AG10803 (cell line): ENCODE results near the gene VCAN.

Source experiments
- DNase-seq: peaks from one replicate; pipeline ENCODE4 v3.0.0; 2010; ENCODE audit warnings: low read depth
- H3K4me3 ChIP-seq: 2 replicates; pipeline ENCODE4 v1.5.1; 2011; ENCODE audit warnings: mild to moderate bottlenecking, low read length, control low read depth
- TF ChIP-seq, protein P1 (sequence below): conservative IDR thresholded peaks from 2 replicates; pipeline ENCODE4 v1.5.1; 2011; ENCODE audit warnings: mild to moderate bottlenecking, low read length, control low read depth, inconsistent platforms

VCAN gene

DNA sequence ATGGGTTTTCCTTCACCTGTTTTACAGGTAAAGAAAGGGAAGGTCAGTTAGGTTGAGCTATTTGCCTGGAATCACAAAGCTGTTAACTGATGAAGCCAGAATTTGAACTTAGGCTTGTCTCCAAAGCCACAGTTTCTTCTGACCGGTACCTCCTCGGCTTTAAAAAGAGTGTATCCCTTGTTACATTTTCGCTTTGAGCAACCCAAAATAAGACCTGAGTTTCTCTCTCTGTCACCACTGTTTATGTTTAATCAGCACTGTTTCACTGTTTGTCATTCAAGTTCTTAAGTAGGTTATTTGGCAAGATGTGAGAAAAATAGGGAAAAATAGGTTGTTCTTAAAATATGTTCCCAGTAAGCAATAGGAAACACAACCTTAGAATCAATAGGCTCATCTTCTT is 84.6 kb downstream of the VCAN start:
- DNase-seq = no peak
- TF ChIP-seq, protein P1, sequence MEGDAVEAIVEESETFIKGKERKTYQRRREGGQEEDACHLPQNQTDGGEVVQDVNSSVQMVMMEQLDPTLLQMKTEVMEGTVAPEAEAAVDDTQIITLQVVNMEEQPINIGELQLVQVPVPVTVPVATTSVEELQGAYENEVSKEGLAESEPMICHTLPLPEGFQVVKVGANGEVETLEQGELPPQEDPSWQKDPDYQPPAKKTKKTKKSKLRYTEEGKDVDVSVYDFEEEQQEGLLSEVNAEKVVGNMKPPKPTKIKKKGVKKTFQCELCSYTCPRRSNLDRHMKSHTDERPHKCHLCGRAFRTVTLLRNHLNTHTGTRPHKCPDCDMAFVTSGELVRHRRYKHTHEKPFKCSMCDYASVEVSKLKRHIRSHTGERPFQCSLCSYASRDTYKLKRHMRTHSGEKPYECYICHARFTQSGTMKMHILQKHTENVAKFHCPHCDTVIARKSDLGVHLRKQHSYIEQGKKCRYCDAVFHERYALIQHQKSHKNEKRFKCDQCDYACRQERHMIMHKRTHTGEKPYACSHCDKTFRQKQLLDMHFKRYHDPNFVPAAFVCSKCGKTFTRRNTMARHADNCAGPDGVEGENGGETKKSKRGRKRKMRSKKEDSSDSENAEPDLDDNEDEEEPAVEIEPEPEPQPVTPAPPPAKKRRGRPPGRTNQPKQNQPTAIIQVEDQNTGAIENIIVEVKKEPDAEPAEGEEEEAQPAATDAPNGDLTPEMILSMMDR = no peak
- no peak overlapping the region for H3K4me3 ChIP-seq

DNA sequence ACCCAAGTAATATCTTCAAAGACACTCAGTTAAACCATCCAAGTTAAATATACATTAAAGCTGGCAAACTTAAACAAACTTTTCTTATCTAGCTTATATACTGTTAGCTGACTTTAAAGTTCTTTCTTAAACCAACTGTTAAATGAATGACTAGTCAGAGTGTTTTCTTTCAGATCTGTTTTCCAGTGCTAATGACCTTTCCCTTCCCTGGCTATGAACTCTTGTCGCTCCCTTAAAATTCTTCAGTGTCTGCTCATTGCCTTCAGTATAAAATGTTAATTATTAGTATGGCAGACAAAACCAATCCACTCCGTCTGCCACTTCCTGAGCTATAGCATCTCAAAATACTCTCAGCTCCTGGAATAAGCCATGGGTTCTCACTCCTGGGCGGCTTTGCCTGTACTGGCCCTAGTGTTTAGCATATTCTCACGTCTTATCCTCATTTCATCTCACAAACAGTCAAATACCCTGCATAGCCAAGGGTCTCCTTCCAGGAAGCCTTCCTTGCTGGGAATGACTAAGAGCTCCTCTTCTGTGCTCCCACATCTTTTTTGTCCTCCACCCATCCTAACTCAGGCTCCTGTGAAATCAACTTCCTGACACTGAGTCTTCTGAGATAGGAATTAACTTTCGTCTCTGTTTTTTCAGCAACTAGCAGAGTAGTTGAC is 87.7 kb downstream of the VCAN start:
- TF ChIP-seq, protein P1 = no peak
- no peak for DNase-seq
- H3K4me3 ChIP-seq = no peak overlapping the region

DNA sequence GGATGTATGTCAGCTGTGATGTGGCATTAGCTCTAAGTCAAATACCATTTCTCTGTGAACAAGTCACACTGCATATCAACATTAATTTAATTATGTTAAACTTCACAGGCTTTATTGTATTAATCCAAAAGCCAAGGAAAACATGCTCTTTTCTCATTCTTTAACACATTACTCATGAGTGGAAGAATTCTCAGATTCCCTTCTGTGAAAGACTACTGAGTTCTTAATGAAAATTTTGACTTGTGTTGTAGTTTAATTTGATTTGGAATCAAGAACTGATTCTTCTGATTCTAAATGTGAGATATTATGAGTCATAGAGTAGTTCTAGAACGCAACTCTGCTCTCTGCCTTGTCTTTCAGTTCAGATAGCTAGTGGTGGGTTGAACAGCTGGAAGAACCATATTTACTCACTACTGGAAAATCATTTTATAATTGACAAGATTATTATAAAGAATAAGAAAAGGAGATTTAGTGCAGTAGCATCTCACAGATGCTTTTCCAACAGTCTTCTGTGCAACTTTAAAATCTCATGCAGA is 90.6 kb downstream of the VCAN start:
- TF ChIP-seq, protein P1 = no peak
- no peak overlapping the region for H3K4me3 ChIP-seq
- DNase-seq = no peak

DNA sequence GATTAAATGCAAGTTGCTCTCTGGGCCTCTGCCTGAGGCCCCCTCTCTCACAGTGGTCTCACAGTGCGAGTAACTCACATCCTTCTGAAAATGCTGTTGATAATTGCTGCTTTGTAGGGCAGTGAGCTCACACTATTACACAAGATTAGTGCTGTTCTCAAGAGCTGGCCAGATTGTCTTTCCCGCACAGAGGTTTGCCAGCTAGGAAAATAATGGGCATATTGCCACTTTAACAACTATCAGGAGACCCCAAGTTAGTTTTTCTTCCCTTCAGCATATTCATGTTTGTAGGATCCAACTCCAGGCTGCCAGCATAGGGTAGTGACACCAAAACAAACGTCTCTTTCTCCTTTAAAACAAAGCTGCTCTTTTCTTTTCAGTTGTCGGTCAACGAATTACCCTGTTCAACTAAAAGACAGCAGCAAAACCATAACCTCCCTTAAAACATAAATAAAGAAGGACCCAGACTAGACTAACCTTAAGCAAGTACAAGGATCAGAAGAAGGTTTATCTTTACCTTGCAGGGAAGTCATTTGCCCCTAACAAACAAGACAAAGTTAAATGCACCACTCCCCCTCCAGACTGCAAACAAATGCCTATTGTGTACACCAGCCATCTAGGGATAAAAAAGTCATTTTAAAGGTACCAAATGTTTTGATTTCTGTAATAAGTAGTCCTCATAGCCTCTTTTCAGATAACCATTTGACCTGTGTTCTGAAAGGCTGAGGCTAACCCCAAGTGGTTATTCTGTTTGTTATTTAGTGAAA is 91.4 kb downstream of the VCAN start:
- TF ChIP-seq, protein P1 = no peak
- H3K4me3 ChIP-seq = no peak overlapping the region
- peak; percentile 50 for DNase-seq

DNA sequence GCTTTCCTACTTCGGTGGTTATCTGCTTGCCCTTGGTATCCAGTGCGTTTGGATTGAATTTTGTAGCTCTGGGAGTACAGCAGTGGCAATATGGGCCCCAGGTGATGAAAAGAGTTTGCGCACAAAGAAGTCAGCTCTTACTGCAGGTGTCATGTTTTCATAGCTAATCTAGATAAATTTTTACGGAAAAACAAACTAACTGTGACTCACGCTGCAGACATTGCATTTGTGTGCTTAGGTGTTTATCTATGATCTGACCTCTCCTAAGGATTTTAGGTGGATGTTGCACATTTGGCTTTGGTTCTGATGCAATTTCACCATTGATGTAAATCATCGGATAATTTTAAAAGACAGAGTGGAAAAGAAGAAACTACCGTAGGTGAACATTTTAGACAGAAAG is 92.1 kb downstream of the VCAN start:
- TF ChIP-seq, protein P1 = no peak

DNA sequence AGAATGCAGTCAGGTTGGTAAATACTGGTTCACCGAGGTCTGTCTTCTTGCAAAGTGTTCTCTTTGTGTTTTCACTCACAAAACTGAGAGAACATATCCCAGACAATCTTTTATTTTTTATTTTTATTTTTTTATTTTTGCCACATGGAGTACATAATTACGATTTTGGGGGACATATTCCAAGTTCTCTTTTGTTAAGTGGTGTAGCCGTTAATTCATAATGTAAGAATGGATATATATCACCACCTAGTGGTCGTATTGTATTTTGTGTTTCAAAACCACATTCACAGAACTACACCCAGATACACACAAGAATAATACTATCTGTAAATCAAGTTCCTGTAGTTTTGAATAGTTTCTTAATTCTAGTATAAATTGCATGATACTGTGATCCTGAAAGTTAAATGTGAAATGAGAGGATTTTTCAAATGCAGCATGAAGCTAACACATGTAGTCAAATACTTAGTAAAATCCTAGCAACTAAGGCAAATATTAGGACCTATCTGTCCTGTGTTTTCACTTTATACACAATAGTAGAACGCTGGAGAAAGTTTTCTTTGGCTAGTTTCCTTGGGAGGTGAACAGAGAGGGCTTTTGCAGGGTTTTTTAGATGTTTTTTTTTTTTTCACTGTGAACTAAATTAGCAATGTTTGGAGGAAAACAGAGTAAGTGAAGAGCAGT is 92.7 kb downstream of the VCAN start:
- DNase-seq = peak; percentile 62
- TF ChIP-seq, protein P1 = peak; percentile 64
- H3K4me3 ChIP-seq = no peak overlapping the region

More for the DNA sequence above, 92.1 kb downstream of the VCAN start:
- H3K4me3 ChIP-seq = no peak overlapping the region
- DNase-seq = no peak
